Measurements from ENCODE around the gene PRDM7.

DNA sequence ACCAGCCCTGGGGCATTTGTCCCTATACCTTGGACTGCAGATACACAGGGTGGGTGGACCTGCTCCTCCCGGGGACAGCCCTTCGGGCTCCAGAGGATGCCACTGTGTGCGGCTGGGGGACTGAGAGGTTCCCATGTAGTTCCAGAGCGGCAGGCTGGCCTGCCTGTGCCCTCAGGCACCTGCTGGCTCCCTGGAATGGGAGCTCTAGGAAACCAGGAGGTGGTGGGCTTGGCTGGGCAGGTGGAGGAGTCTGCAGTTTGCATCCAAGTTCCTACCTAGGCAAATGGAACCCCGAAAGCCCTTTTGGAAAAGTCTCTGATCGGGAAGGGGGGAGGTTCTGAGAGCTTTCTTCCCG, 58.9 kb downstream of the PRDM7 start:
- TF ChIP-seq NR2C2 (CRISPR knock-in tag; IDR thresholded peaks at IDR 0.05) (no peak), ZNF671 (CRISPR knock-in tag; IDR thresholded peaks at IDR 0.05) (no peak), NFYB (CRISPR knock-in tag; conservative IDR thresholded peaks at IDR 0.05; ENCODE audit: low read depth) (no peak), KAT7 (CRISPR knock-in tag; IDR thresholded peaks at IDR 0.05; ENCODE audit: borderline replicate concordance) (no peak), JUN (CRISPR knock-in tag; IDR thresholded peaks at IDR 0.05) (no peak), TEAD4 (CRISPR knock-in tag; IDR thresholded peaks at IDR 0.05) (no peak), CREB1 (CRISPR knock-in tag; IDR thresholded peaks at IDR 0.05) (no peak)
- TF ChIP-seq, protein P1, sequence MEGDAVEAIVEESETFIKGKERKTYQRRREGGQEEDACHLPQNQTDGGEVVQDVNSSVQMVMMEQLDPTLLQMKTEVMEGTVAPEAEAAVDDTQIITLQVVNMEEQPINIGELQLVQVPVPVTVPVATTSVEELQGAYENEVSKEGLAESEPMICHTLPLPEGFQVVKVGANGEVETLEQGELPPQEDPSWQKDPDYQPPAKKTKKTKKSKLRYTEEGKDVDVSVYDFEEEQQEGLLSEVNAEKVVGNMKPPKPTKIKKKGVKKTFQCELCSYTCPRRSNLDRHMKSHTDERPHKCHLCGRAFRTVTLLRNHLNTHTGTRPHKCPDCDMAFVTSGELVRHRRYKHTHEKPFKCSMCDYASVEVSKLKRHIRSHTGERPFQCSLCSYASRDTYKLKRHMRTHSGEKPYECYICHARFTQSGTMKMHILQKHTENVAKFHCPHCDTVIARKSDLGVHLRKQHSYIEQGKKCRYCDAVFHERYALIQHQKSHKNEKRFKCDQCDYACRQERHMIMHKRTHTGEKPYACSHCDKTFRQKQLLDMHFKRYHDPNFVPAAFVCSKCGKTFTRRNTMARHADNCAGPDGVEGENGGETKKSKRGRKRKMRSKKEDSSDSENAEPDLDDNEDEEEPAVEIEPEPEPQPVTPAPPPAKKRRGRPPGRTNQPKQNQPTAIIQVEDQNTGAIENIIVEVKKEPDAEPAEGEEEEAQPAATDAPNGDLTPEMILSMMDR (IDR thresholded peaks at IDR 0.05) = no peak
- TF ChIP-seq, protein P2, sequence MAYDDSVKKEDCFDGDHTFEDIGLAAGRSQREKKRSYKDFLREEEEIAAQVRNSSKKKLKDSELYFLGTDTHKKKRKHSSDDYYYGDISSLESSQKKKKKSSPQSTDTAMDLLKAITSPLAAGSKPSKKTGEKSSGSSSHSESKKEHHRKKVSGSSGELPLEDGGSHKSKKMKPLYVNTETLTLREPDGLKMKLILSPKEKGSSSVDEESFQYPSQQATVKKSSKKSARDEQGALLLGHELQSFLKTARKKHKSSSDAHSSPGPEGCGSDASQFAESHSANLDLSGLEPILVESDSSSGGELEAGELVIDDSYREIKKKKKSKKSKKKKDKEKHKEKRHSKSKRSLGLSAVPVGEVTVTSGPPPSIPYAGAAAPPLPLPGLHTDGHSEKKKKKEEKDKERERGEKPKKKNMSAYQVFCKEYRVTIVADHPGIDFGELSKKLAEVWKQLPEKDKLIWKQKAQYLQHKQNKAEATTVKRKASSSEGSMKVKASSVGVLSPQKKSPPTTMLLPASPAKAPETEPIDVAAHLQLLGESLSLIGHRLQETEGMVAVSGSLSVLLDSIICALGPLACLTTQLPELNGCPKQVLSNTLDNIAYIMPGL (CRISPR knock-in tag; IDR thresholded peaks at IDR 0.05) = 0 out of 2 replicates have a peak, but pooled peaks have one; percentile 0
- TF ChIP-seq, protein P3, sequence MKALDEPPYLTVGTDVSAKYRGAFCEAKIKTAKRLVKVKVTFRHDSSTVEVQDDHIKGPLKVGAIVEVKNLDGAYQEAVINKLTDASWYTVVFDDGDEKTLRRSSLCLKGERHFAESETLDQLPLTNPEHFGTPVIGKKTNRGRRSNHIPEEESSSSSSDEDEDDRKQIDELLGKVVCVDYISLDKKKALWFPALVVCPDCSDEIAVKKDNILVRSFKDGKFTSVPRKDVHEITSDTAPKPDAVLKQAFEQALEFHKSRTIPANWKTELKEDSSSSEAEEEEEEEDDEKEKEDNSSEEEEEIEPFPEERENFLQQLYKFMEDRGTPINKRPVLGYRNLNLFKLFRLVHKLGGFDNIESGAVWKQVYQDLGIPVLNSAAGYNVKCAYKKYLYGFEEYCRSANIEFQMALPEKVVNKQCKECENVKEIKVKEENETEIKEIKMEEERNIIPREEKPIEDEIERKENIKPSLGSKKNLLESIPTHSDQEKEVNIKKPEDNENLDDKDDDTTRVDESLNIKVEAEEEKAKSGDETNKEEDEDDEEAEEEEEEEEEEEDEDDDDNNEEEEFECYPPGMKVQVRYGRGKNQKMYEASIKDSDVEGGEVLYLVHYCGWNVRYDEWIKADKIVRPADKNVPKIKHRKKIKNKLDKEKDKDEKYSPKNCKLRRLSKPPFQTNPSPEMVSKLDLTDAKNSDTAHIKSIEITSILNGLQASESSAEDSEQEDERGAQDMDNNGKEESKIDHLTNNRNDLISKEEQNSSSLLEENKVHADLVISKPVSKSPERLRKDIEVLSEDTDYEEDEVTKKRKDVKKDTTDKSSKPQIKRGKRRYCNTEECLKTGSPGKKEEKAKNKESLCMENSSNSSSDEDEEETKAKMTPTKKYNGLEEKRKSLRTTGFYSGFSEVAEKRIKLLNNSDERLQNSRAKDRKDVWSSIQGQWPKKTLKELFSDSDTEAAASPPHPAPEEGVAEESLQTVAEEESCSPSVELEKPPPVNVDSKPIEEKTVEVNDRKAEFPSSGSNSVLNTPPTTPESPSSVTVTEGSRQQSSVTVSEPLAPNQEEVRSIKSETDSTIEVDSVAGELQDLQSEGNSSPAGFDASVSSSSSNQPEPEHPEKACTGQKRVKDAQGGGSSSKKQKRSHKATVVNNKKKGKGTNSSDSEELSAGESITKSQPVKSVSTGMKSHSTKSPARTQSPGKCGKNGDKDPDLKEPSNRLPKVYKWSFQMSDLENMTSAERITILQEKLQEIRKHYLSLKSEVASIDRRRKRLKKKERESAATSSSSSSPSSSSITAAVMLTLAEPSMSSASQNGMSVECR (CRISPR knock-in tag; IDR thresholded peaks at IDR 0.05; ENCODE audit: borderline replicate concordance) = no peak

All from WTC11 (cell line).